Measurements from ENCODE around the gene MYBPC2.
"Not testable (repeated sequence)": the region's sequence is repeated elsewhere in the genome, so short reads cannot be mapped to it uniquely, and the experiment has no call there.

Gene MYBPC2

GRCh38 chr19:50432221-50433028 lies at the start of gene MYBPC2:
TSS of gene MYBPC2 (plus strand) at chr19:50432892. CDS start at chr19:50432954, 62 bp downstream.
- in situ Hi-C loops (cut with MboI; ENCODE audit: low sequenced_read_pairs) = no loop called here

- in situ Hi-C loops (cut with MboI; ENCODE audit: low sequenced_read_pairs) = no loop called here
Measured at GRCh38 chr19:50383001-50383851, 49.5 kb upstream of the MYBPC2 start.

GRCh38 chr19:50383852-50384684 lies 48.6 kb upstream of the MYBPC2 start, which contains the start of gene POLD1:
TSS of gene POLD1 (plus strand) at chr19:50384347. CDS start at chr19:50398852, 14,505 bp downstream.
- in situ Hi-C loops (cut with MboI; ENCODE audit: low sequenced_read_pairs) = no loop called here

GRCh38 chr19:50384685-50385535 lies 47.8 kb upstream of the MYBPC2 start:
- in situ Hi-C loops (cut with MboI; ENCODE audit: low sequenced_read_pairs) = no loop called here

DNA sequence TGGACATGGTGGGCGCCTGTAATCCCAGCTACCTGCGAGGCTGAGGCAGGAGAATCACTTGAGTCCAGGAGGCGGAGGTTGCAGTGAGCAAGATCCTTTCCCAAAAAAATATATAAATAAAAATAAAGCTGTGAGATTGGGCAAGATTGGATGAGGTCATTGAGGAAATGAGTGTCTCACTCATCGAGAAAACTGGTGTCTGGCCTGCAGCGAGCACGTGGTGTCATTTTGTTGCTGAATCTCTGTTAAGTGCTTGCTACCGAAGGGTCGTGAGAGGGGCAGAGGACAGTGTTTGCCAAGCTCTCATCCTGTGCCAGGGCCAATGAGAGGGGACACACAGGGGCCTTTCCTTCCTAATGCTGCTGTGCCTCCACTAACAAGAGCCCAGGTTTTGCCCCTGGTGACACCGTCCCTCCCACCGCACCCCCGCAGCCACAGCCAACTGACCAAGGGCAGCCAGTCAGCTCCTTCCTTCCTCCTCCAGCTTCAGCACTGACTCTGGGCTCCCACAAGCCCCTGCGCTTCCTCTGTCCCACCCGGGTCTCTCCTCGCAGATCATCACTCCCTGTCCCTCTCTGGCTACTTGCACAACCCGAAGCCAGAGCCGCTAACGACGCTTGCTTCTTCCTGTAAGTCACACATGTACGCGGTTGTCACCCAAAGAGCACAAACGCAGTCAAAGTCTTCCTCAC lies 45.4 kb upstream of the MYBPC2 start:
- in situ Hi-C loops (cut with MboI; ENCODE audit: low sequenced_read_pairs) = no loop called here

GRCh38 chr19:50387868-50388245 lies 44.8 kb upstream of the MYBPC2 start:
- in situ Hi-C loops (cut with MboI; ENCODE audit: low sequenced_read_pairs) = no loop called here

- in situ Hi-C loops (cut with MboI; ENCODE audit: low sequenced_read_pairs) = not testable (repeated sequence)
Measured at GRCh38 chr19:50390295-50390694, 42.4 kb upstream of the MYBPC2 start.

DNA sequence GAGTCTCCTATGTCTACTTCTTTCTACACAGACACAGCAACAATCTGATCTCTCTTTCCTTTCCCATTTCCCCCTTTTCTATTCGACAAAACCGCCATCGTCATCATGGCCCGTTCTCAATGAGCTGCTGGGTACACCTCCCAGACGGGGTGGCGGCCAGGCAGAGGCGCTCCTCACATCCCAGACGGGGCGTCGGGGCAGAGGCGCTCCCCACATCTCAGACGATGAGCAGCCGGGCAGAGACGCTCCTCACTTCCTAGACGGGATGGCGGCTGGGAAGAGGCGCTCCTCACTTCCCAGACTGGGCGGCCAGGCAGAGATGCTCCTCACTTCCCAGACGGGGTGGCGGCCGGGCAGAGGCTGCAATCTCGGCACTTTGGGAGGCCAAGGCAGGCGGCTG lies 41.7 kb upstream of the MYBPC2 start:
- in situ Hi-C loops (cut with MboI; ENCODE audit: low sequenced_read_pairs) = not testable (repeated sequence)

DNA sequence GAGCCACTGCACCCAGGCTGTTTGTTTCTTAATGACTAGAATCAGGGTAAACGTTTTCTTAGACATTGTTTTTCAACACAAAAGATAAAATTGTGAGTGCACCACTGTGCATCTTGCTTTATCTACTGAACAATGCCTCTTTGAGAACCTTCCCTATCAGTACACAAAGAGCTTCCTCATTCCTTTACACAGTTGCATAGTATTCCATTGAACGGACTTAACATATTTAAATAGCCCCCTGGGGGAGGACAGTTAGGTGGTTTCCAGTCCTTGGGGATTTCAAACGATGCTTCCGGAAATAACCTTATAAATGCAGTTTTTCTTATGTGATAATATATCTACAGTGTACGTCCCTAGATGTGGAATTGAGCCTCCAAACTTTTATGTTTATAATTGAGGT lies 39.9 kb upstream of the MYBPC2 start:
- in situ Hi-C loops (cut with MboI; ENCODE audit: low sequenced_read_pairs) = no loop called here

DNA sequence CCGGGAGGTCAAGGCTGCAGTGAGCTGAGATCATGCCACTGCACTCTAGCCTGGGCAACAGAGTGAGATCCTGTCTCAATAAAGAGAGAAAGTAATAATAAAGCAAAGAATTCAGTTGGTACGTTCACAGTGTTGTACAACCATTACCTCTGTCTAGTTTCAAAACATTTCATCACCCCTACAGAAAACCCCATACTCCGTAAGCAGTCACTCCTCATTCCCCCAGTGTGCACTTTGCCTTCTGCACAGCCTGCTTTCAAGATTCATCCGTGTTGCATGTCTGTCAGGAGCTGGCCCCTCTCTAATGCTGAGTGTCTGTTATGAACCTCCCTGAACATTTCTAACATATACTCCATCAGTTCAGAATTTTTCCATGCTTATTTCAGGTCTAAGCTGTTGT lies 39.1 kb upstream of the MYBPC2 start:
- in situ Hi-C loops (cut with MboI; ENCODE audit: low sequenced_read_pairs) = no loop called here

DNA sequence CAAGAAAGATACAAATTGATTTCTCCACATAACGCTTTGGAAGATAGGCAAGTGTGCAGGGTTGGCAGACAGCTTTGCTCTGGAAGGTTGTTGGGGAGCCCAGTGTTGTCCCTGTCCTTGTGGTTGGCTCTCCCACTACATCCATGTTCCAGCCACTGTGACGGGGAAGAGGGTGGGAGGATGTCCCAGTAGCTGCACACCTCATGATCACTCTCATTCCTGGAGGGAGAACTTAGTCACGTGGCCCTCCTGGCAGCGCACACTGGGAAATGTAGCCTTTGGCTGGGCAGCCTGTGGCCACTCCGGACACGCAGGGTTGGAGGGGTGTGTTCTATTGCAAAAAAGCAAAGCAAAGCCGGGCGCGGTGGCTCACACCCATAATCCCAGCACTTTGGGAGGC lies 38.7 kb upstream of the MYBPC2 start:
- in situ Hi-C loops (cut with MboI; ENCODE audit: low sequenced_read_pairs) = no loop called here

- in situ Hi-C loops (cut with MboI; ENCODE audit: low sequenced_read_pairs) = no loop called here
Measured at GRCh38 chr19:50398675-50399367, 33.9 kb upstream of the MYBPC2 start.

DNA sequence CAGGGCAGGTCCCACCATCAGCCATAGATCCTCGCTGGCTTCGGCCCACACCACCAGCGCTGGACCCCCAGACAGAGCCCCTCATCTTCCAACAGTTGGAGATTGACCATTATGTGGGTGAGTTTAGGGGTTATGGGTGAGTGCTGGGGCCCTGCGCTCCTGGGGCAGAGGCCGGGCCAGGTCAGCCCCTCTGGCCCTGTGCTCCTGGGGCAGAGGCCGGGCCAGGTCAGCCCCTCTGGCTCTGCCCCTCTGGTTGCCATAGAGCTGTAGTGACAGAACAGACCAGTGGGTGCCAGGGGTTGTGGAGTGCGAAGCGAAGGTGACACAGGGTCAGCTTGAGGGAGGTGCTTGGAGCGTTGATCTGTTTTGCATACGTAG lies 33.3 kb upstream of the MYBPC2 start:
- in situ Hi-C loops (cut with MboI; ENCODE audit: low sequenced_read_pairs) = no loop called here

DNA sequence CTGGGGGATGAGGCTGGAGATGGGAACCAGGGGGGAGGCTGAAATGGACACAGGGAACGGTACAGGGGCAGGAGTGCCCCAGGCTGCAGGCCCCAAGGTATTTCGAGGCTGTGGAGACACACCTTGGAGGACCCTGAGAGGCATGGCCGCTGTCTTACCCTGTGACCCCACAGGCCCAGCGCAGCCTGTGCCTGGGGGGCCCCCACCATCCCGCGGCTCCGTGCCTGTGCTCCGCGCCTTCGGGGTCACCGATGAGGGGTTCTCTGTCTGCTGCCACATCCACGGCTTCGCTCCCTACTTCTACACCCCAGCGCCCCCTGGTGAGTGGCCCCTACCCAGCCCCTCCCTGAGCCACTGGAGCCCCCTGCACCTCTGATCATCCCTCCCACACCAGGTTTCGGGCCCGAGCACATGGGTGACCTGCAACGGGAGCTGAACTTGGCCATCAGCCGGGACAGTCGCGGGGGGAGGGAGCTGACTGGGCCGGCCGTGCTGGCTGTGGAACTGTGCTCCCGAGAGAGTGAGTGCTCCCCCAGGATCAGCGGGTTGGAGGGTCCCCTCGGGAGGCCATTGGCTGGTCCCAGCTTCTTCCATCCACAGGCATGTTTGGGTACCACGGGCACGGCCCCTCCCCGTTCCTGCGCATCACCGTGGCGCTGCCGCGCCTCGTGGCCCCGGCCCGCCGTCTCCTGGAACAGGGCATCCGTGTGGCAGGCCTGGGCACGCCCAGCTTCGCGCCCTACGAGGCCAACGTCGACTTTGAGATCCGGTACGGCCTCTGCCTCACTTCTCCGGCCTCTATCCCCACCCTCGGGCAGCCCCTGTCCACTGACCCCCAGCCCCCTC lies 30.9 kb upstream of the MYBPC2 start:
- in situ Hi-C loops (cut with MboI; ENCODE audit: low sequenced_read_pairs) = no loop called here

- in situ Hi-C loops (cut with MboI; ENCODE audit: low sequenced_read_pairs) = no loop called here
Measured at GRCh38 chr19:50402544-50403301, 30.0 kb upstream of the MYBPC2 start.

DNA sequence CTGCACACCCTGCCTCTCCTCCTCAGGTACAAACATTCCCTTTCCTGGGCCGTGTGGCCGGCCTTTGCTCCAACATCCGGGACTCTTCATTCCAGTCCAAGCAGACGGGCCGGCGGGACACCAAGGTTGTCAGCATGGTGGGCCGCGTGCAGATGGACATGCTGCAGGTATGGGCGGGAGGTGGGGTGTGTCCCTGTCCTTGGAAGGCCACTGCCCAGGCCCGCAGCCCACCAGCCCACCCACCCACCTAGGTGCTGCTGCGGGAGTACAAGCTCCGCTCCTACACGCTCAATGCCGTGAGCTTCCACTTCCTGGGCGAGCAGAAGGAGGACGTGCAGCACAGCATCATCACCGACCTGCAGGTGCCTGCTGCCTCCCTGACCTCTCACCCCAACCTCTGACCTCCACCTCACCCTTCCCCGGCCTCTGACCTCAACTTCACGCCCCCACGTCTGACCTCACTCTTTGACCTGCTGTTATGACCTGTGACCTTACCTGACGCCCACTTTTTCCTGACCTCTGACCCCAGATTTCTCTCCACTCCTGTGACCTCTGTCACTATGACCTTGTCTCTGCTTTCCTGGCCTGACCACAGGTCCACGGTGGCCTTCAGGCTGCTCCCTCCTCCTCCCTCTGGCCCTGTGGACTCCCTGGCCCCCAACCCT lies 26.4 kb upstream of the MYBPC2 start:
- in situ Hi-C loops (cut with MboI; ENCODE audit: low sequenced_read_pairs) = no loop called here

GRCh38 chr19:50406829-50407228 lies 25.9 kb upstream of the MYBPC2 start:
- in situ Hi-C loops (cut with MboI; ENCODE audit: low sequenced_read_pairs) = no loop called here

Data from HL-60/S4 treated with phorbol 12-myristate 13-acetate at 8.2 ng/mL for 4 days and 3 days (cell line).